Cortex of kidney (tissue), 1 donor: ENCODE measurements around the gene NEK4.
"Not testable (repeated sequence)": the region's sequence is repeated elsewhere in the genome, so short reads cannot be mapped to it uniquely, and the experiment has no call there.

Source experiments
- DNase-seq: peaks from one replicate; lab custom pipeline; 2025; lab: John Stamatoyannopoulos, UW

Gene NEK4

GRCh38 chr3:52777959-52778805, 7.4 kb upstream of the NEK4 start:
- no peak for DNase-seq

- no peak for DNase-seq
These were observed 6.6 kb upstream of the NEK4 start, which contains the start of gene ITIH1 for GRCh38 chr3:52777127-52777958. TSS of gene ITIH1 (plus strand) at chr3:52777599. CDS start at chr3:52777616, 17 bp downstream.

GRCh38 chr3:52776486-52776885, 5.7 kb upstream of the NEK4 start:
- DNase-seq = not testable (repeated sequence)

- no peak for DNase-seq
These were observed 5.1 kb upstream of the NEK4 start for GRCh38 chr3:52775877-52776276.

- no peak for DNase-seq
These were observed 4.4 kb upstream of the NEK4 start for GRCh38 chr3:52774901-52775864.

GRCh38 chr3:52774066-52774713, 3.5 kb upstream of the NEK4 start:
- no peak for DNase-seq

- no peak for DNase-seq
These were observed 2.8 kb upstream of the NEK4 start for GRCh38 chr3:52773361-52774065.

- no peak for DNase-seq
These were observed 962 bp upstream of the NEK4 start for GRCh38 chr3:52771702-52772101.

GRCh38 chr3:52771334-52771681, 568 bp upstream of the NEK4 start:
- DNase-seq = no peak

- DNase-seq = no peak
These were observed 819 bp downstream of the NEK4 start for GRCh38 chr3:52769786-52770455.

- DNase-seq = no peak
These were observed 7.3 kb downstream of the NEK4 start for GRCh38 chr3:52763466-52763865.

GRCh38 chr3:52756141-52756540, 14.6 kb downstream of the NEK4 start:
- DNase-seq = no peak

GRCh38 chr3:52754373-52754772, 16.4 kb downstream of the NEK4 start:
- DNase-seq = no peak

GRCh38 chr3:52752045-52752660, 18.6 kb downstream of the NEK4 start:
- DNase-seq = no peak

GRCh38 chr3:52743721-52744120, 27.0 kb downstream of the NEK4 start:
- no peak for DNase-seq

- DNase-seq = no peak
These were observed 27.6 kb downstream of the NEK4 start for GRCh38 chr3:52743152-52743551.

- DNase-seq = no peak
These were observed 28.2 kb downstream of the NEK4 start for GRCh38 chr3:52742418-52743041.

GRCh38 chr3:52739730-52740129, 31.0 kb downstream of the NEK4 start:
- no peak for DNase-seq

- DNase-seq = no peak
These were observed 37.4 kb downstream of the NEK4 start for GRCh38 chr3:52733256-52733891.
